Skin of body (tissue), 2 donors: ENCODE data around the gene C4B. TPM values are rescaled to one million over a fixed set of nuclear protein-coding genes. Genes with fewer than 3 reads are reported as not detected.
"Not testable (repeated sequence)": the region's sequence is repeated elsewhere in the genome, so short reads cannot be mapped to it uniquely, and the experiment has no call there.

Experiments used
- DNase-seq: peaks from one replicate; lab custom pipeline; 2025; lab: John Stamatoyannopoulos, UW
- total RNA-seq: library from RNA; depleted of rRNA; stranded (reverse); fragments of >200 nt; gene quantifications from one replicate; pipeline ENCODE4 v1.2.3, GENCODE V29; 2014

Gene C4B
- total RNA-seq, 1 donor from 2014 or later: 4.2 TPM

GRCh38 chr6:32035283-32036013 is 20.9 kb downstream of the C4B start:
- not testable (repeated sequence) for DNase-seq

GRCh38 chr6:32037136-32037535 is 22.5 kb downstream of the C4B start:
- DNase-seq: not testable (repeated sequence)

GRCh38 chr6:32037598-32038524 is 23.3 kb downstream of the C4B start, which contains the start of gene CYP21A2:
Gene CYP21A2 (plus strand): TSS chr6:32038415. CDS start chr6:32038423, 8 bp downstream.
- DNase-seq: not testable (repeated sequence)

- not testable (repeated sequence) for DNase-seq
Observed at GRCh38 chr6:32038878-32039277, 24.3 kb downstream of the C4B start.

- DNase-seq: not testable (repeated sequence)
Observed at GRCh38 chr6:32039321-32040274, 25.0 kb downstream of the C4B start.

GRCh38 chr6:32040299-32041049 is 25.9 kb downstream of the C4B start:
- not testable (repeated sequence) for DNase-seq

GRCh38 chr6:32041050-32041321 is 26.4 kb downstream of the C4B start:
- not testable (repeated sequence) for DNase-seq

GRCh38 chr6:32041385-32041784 is 26.8 kb downstream of the C4B start:
- DNase-seq: not testable (repeated sequence)

- not testable (repeated sequence) for DNase-seq
Observed at GRCh38 chr6:32042276-32042675, 27.7 kb downstream of the C4B start.

GRCh38 chr6:32043589-32044380 is 29.2 kb downstream of the C4B start:
- not testable (repeated sequence) for DNase-seq

GRCh38 chr6:32044916-32045315 is 30.3 kb downstream of the C4B start:
- not testable (repeated sequence) for DNase-seq

- no peak for DNase-seq
Observed at GRCh38 chr6:32045811-32046449, 31.3 kb downstream of the C4B start.

- peak; percentile 64 for DNase-seq
Observed at GRCh38 chr6:32046450-32047083, 32.0 kb downstream of the C4B start.

GRCh38 chr6:32047084-32047478 is 32.5 kb downstream of the C4B start:
- peak; percentile 19 for DNase-seq

- no peak for DNase-seq
Observed at GRCh38 chr6:32047539-32047854, 32.9 kb downstream of the C4B start.

- no peak for DNase-seq
Observed at GRCh38 chr6:32047855-32048766, 33.5 kb downstream of the C4B start.

GRCh38 chr6:32049149-32049548 is 34.6 kb downstream of the C4B start:
- DNase-seq: not testable (repeated sequence)

- DNase-seq: not testable (repeated sequence)
Observed at GRCh38 chr6:32049736-32050135, 35.1 kb downstream of the C4B start.
